ENCODE results near the gene GC. TPM values are rescaled to one million over a fixed set of nuclear protein-coding genes. Genes with fewer than 3 reads are reported as not detected.

Gene GC
- total and polyA plus RNA-seq, 2 of the 8 experiments (the other 6 are each of a cell fraction or from before 2014, with no cell fraction given): 0.09 to 0.34 TPM

DNA sequence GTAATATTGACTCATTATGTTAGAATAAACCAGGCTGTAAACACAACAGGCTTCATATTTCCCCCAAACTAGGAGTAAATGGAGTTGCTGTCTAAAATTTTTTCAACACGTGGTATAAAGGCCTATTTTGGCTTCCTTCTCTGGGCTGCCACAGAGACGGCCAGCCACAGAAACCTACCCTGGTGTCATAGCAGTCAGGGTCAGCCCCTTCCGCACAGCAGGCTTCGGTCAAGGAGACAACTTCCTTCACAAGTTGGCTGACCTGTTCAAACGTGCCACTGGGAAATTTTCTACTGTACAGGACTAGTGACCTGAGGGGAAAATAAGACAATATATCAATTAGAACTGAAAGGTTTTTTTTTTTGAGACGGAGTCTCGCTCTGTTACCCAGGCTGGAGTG is 15.8 kb downstream of the GC start:
- H3K4me1 ChIP-seq (replicated peaks in 1 of 4; ENCODE audit: control insufficient read depth in 3 of 4, insufficient read depth in 4 of 4, low read length in 3 of 4): peaks cover 0 to 6% (median 2%) of the 10 kb centered on the region in 4 experiments; a peak in 3 of 7 replicates
- H4K5ac ChIP-seq (ENCODE audit: insufficient read length, low read depth, low read length): no peak overlapping the region
- H3K4me2 ChIP-seq (ENCODE audit: insufficient read depth in 1 of 2, low read depth in 2 of 2, low read length in 2 of 2): no peak overlapping the region
- no peak for TF ChIP-seq ASH2L (IDR thresholded peaks at IDR 0.05; ENCODE audit: low read length)
- TF ChIP-seq TBP (IDR thresholded peaks at IDR 0.05; ENCODE audit: low read depth, low read length): no peak
- TF ChIP-seq ZNF274 (IDR thresholded peaks at IDR 0.05; ENCODE audit: borderline replicate concordance, extremely low read depth, low read length): no peak
- TF ChIP-seq BCL11A (IDR thresholded peaks at IDR 0.05; ENCODE audit: low read depth in 2 of 2, low read length in 2 of 2): no peak
- no peak for TF ChIP-seq SP4 (IDR thresholded peaks at IDR 0.05; ENCODE audit: low read length)
- TF ChIP-seq FOSL1 (IDR thresholded peaks at IDR 0.05; ENCODE audit: insufficient read depth, low read depth, low read length): no peak
- TF ChIP-seq NRF1 (IDR thresholded peaks at IDR 0.05; ENCODE audit: low read depth, low read length): no peak
- no peak for TF ChIP-seq RNF2 (IDR thresholded peaks at IDR 0.05; ENCODE audit: borderline replicate concordance, low read depth, low read length, missing control alignments, poor library complexity, severe bottlenecking)
- no peak for TF ChIP-seq EGR1 (IDR thresholded peaks at IDR 0.05; ENCODE audit: borderline replicate concordance, low read depth, low read length)
- no peak for TF ChIP-seq CBX5 (IDR thresholded peaks at IDR 0.05; ENCODE audit: low read depth, low read length)
- TF ChIP-seq RFX5 (IDR thresholded peaks at IDR 0.05; ENCODE audit: borderline replicate concordance, low read depth, low read length): no peak
- no peak for TF ChIP-seq POU5F1 (IDR thresholded peaks at IDR 0.05; ENCODE audit: low read depth, low read length)
- TF ChIP-seq SRF (IDR thresholded peaks at IDR 0.05; ENCODE audit: low read depth, low read length): no peak
- no peak for TF ChIP-seq SP2 (IDR thresholded peaks at IDR 0.05; ENCODE audit: low read length)
- no peak for TF ChIP-seq RXRA (IDR thresholded peaks at IDR 0.05; ENCODE audit: insufficient read depth, low read depth, low read length)

More for the DNA sequence above, 15.8 kb downstream of the GC start:
- no peak overlapping the region for H3K56ac ChIP-seq (replicated peaks; ENCODE audit: insufficient read length, low read depth, low read length)
- H3K36me3 ChIP-seq (ENCODE audit: control insufficient read depth in 2 of 4, insufficient read depth in 4 of 4, low read length in 3 of 4): 0 out of 8 replicates have a peak, but pooled peaks cover 0 to 2% (median 0%) of the 10 kb centered on the region in 4 experiments
- no peaks in the 10 kb centered on the region for H3K23me2 ChIP-seq (ENCODE audit: low read depth, low read length)
- H3K23ac ChIP-seq (ENCODE audit: insufficient read length): no peak overlapping the region
- H4K8ac ChIP-seq (ENCODE audit: extremely low read depth, insufficient read depth, low read length): no peak overlapping the region
- FAIRE-seq: no peak
- peak overlapping the region; percentile 62; the same call in 1 of the 2 replicates for H2BK12ac ChIP-seq (ENCODE audit: low read depth, low read length)
- H3K4ac ChIP-seq (replicated peaks; ENCODE audit: insufficient read length, low read depth, low read length): peak overlapping the region; percentile 71
- H2AFZ ChIP-seq (ENCODE audit: low read length): no peak overlapping the region
- no peak overlapping the region for H3K4me3 ChIP-seq (ENCODE audit: extremely low read depth in 1 of 4, insufficient read depth in 2 of 4, low read depth in 3 of 4, low read length in 4 of 4)
- H3K9me3 ChIP-seq (ENCODE audit: insufficient read depth in 2 of 2, low read depth in 1 of 2, low read length in 1 of 2): no peaks in the 10 kb centered on the region
- no peaks in the 10 kb centered on the region for H3K27me3 ChIP-seq (replicated peaks in 1 of 4; ENCODE audit: control insufficient read depth in 3 of 4, extremely low read depth in 1 of 4, insufficient read depth in 3 of 4, low read length in 3 of 4)
- CTCF ChIA-PET (ENCODE audit: partially characterized antibody): interaction anchor here (1.1 to 1.9 kb wide), 3 partner anchors 15 to 30 kb away, joined by 3 to 4 read pairs (median 3); no protein-coding TSS in a partner anchor
- H2AK5ac ChIP-seq (ENCODE audit: low read depth, low read length): peak overlapping the region; percentile 28; the same call in 1 of the 2 replicates
- H2BK20ac ChIP-seq (ENCODE audit: low read length): peak overlapping the region; percentile 87
- no peak overlapping the region for H3K27ac ChIP-seq (ENCODE audit: low read depth, low read length)
- 0 out of 2 replicates have a peak overlapping the region, but pooled peaks have one; percentile 64 for H3K18ac ChIP-seq (ENCODE audit: extremely low read depth, low read length)
- WGBS, 2 experiments (ENCODE audit: extremely low coverage in 1 of 2, insufficient coverage in 1 of 2, insufficient read length in 1 of 2, insufficient replicate concordance in 2 of 2, low coverage in 1 of 2, low lambda C conversion rate in 2 of 2, missing lambda C conversion rate in 1 of 2): 90% methylated on average over 7 of the region's 7 CpGs; no CpG with 5 or more reads in 1 of the 2 experiments
- peak overlapping the region; percentile 89 for H4K91ac ChIP-seq (replicated peaks; ENCODE audit: insufficient read length, low read length)
- H3K79me1 ChIP-seq (ENCODE audit: low read depth, low read length): no peaks in the 10 kb centered on the region
- peak overlapping the region; percentile 75 for H2BK120ac ChIP-seq (replicated peaks; ENCODE audit: low read depth, low read length)
- H3K14ac ChIP-seq (ENCODE audit: insufficient read length): no peak overlapping the region
- POLR2A ChIA-PET (ENCODE audit: partially characterized antibody): no interaction called here
- no peaks in the 10 kb centered on the region for H3K79me2 ChIP-seq (ENCODE audit: control insufficient read depth in 1 of 2, insufficient read depth in 2 of 2, low read length in 2 of 2)
- no peak overlapping the region for H2BK15ac ChIP-seq (ENCODE audit: low read length)
- no peaks in the 10 kb centered on the region for H4K20me1 ChIP-seq (replicated peaks in 1 of 2; ENCODE audit: control insufficient read depth in 1 of 2, insufficient read depth in 2 of 2, low read length in 2 of 2)
- H3K9ac ChIP-seq (replicated peaks in 1 of 4; ENCODE audit: extremely low read depth in 1 of 4, low read depth in 3 of 4, low read length in 3 of 4): no peak overlapping the region
- peak overlapping the region; percentile 37; the same call in 1 of the 2 replicates for H2BK5ac ChIP-seq (ENCODE audit: low read depth, low read length)
- DNase-seq (ENCODE audit: low read depth in 1 of 2, low spot score in 2 of 2): no peak

Data from H1 (cell line).